ENCODE measurements around the gene PCGF6.
A peak's percentile ranks its signal among the peaks of the same experiment; 100 is the strongest.
"Not testable (repeated sequence)": the region's sequence is repeated elsewhere in the genome, so short reads cannot be mapped to it uniquely, and the experiment has no call there.

The PCGF6 gene

GRCh38 chr10:103278862-103279298 lies 72.1 kb downstream of the PCGF6 start:
- H3K36me3 Mint-ChIP-seq = peaks cover 3% of the 10 kb centered on the region
- H3K27ac Mint-ChIP-seq = no peak overlapping the region
- H3K9me3 Mint-ChIP-seq = no peaks in the 10 kb centered on the region
- peak overlapping the region; percentile 26 for H3K4me3 Mint-ChIP-seq
- peaks cover 7% of the 10 kb centered on the region for H3K4me1 Mint-ChIP-seq
- H3K27me3 Mint-ChIP-seq = peaks cover 50% of the 10 kb centered on the region

GRCh38 chr10:103278537-103278823 lies 72.5 kb downstream of the PCGF6 start:
- Mint-ChIP-seq H3K9me3 (no peaks in the 10 kb centered on the region), H3K27me3 (peaks cover 49% of the 10 kb centered on the region), H3K4me1 (peaks cover 7% of the 10 kb centered on the region), H3K27ac (no peak overlapping the region), H3K36me3 (peaks cover 3% of the 10 kb centered on the region), H3K4me3 (no peak overlapping the region)

- H3K36me3 Mint-ChIP-seq = peaks cover 3% of the 10 kb centered on the region
- peaks cover 7% of the 10 kb centered on the region for H3K4me1 Mint-ChIP-seq
- no peaks in the 10 kb centered on the region for H3K9me3 Mint-ChIP-seq
- peaks cover 45% of the 10 kb centered on the region for H3K27me3 Mint-ChIP-seq
- no peak overlapping the region for H3K27ac Mint-ChIP-seq
- H3K4me3 Mint-ChIP-seq = no peak overlapping the region
Observed at GRCh38 chr10:103277713-103278536, 73.0 kb downstream of the PCGF6 start.

- peak within 1 kb of the TSS; percentile 51 for H3K4me3 Mint-ChIP-seq
- H3K27ac Mint-ChIP-seq = no peak within 1 kb of the TSS
- no peaks in the 10 kb centered on the region for H3K9me3 Mint-ChIP-seq
Observed at GRCh38 chr10:103276896-103277712, 73.8 kb downstream of the PCGF6 start, which contains the start of gene INA. TSS of gene INA (plus strand) at chr10:103277138. CDS start at chr10:103277212, 74 bp downstream.

GRCh38 chr10:103276251-103276895 lies 74.6 kb downstream of the PCGF6 start:
- Mint-ChIP-seq H3K36me3 (peaks cover 3% of the 10 kb centered on the region), H3K4me1 (peaks cover 7% of the 10 kb centered on the region), H3K9me3 (no peaks in the 10 kb centered on the region), H3K4me3 (peak overlapping the region; percentile 39), H3K27ac (no peak overlapping the region), H3K27me3 (peaks cover 43% of the 10 kb centered on the region)

More at GRCh38 chr10:103276896-103277712, 73.8 kb downstream of the PCGF6 start, which contains the start of gene INA:
- Mint-ChIP-seq H3K36me3 (peaks cover 3% of the 10 kb centered on the region), H3K27me3 (peaks cover 44% of the 10 kb centered on the region), H3K4me1 (peaks cover 7% of the 10 kb centered on the region)

GRCh38 chr10:103273041-103273441 lies 77.9 kb downstream of the PCGF6 start:
- H3K27me3 Mint-ChIP-seq = peaks cover 25% of the 10 kb centered on the region

GRCh38 chr10:103265717-103266329 lies 85.1 kb downstream of the PCGF6 start:
- Mint-ChIP-seq H3K27ac (no peak overlapping the region), H3K27me3 (peaks cover 34% of the 10 kb centered on the region), H3K4me1 (no peaks in the 10 kb centered on the region), H3K9me3 (no peaks in the 10 kb centered on the region), H3K36me3 (no peaks in the 10 kb centered on the region), H3K4me3 (no peak overlapping the region)

More at GRCh38 chr10:103273041-103273441, 77.9 kb downstream of the PCGF6 start:
- H3K27ac Mint-ChIP-seq = no peak overlapping the region
- no peak overlapping the region for H3K4me3 Mint-ChIP-seq
- no peaks in the 10 kb centered on the region for H3K9me3 Mint-ChIP-seq
- H3K4me1 Mint-ChIP-seq = peaks cover 3% of the 10 kb centered on the region
- no peaks in the 10 kb centered on the region for H3K36me3 Mint-ChIP-seq

- Mint-ChIP-seq H3K4me3 (no peak overlapping the region), H3K4me1 (no peaks in the 10 kb centered on the region), H3K27me3 (peaks cover 36% of the 10 kb centered on the region), H3K9me3 (peaks cover 7% of the 10 kb centered on the region), H3K27ac (no peak overlapping the region), H3K36me3 (peaks cover 10% of the 10 kb centered on the region)
Observed at GRCh38 chr10:103262229-103262628, 88.7 kb downstream of the PCGF6 start.

- Mint-ChIP-seq H3K4me1 (no peaks in the 10 kb centered on the region), H3K36me3 (peaks cover 10% of the 10 kb centered on the region), H3K9me3 (peaks cover 7% of the 10 kb centered on the region), H3K27ac (no peak overlapping the region), H3K4me3 (no peak overlapping the region), H3K27me3 (peaks cover 26% of the 10 kb centered on the region)
Observed at GRCh38 chr10:103259989-103260388, 91.0 kb downstream of the PCGF6 start.

- not testable (repeated sequence) for H3K4me1 Mint-ChIP-seq, H3K36me3 Mint-ChIP-seq, H3K9me3 Mint-ChIP-seq, H3K4me3 Mint-ChIP-seq, H3K27ac Mint-ChIP-seq
- peaks cover 24% of the 10 kb centered on the region for H3K27me3 Mint-ChIP-seq
Observed at GRCh38 chr10:103258928-103259327, 92.0 kb downstream of the PCGF6 start.

- no peaks in the 10 kb centered on the region for H3K4me1 Mint-ChIP-seq
- no peak overlapping the region for H3K4me3 Mint-ChIP-seq
- peaks cover 10% of the 10 kb centered on the region for H3K36me3 Mint-ChIP-seq
- no peak overlapping the region for H3K27ac Mint-ChIP-seq
- H3K9me3 Mint-ChIP-seq = peaks cover 7% of the 10 kb centered on the region
- peaks cover 15% of the 10 kb centered on the region for H3K27me3 Mint-ChIP-seq
Observed at GRCh38 chr10:103257812-103258211, 93.1 kb downstream of the PCGF6 start.

GRCh38 chr10:103256613-103257012 lies 94.3 kb downstream of the PCGF6 start:
- Mint-ChIP-seq H3K9me3 (peaks cover 7% of the 10 kb centered on the region), H3K27me3 (peaks cover 12% of the 10 kb centered on the region), H3K4me3 (no peak overlapping the region), H3K4me1 (no peaks in the 10 kb centered on the region), H3K27ac (no peak overlapping the region), H3K36me3 (peaks cover 10% of the 10 kb centered on the region)

GRCh38 chr10:103254538-103255325 lies 96.2 kb downstream of the PCGF6 start:
- Mint-ChIP-seq H3K27me3 (peaks cover 6% of the 10 kb centered on the region), H3K4me1 (peaks cover 3% of the 10 kb centered on the region), H3K36me3 (peaks cover 7% of the 10 kb centered on the region), H3K4me3 (no peak overlapping the region), H3K27ac (no peak overlapping the region), H3K9me3 (peaks cover 7% of the 10 kb centered on the region)

GRCh38 chr10:103254113-103254512 lies 96.8 kb downstream of the PCGF6 start:
- H3K27me3 Mint-ChIP-seq = peaks cover 4% of the 10 kb centered on the region

More at GRCh38 chr10:103254113-103254512, 96.8 kb downstream of the PCGF6 start:
- Mint-ChIP-seq H3K4me1 (peaks cover 3% of the 10 kb centered on the region), H3K4me3 (no peak overlapping the region), H3K27ac (no peak overlapping the region), H3K9me3 (peaks cover 5% of the 10 kb centered on the region), H3K36me3 (peaks cover 4% of the 10 kb centered on the region)
